Neural progenitor cell (in vitro differentiated cells): ENCODE measurements around the gene AP3B2.

Experiments used
- EZH2 ChIP-seq: fragments of 200-600 bp; sonication (generic); IDR thresholded peaks from 2 replicates; pipeline ENCODE4 v1.6.1; 2017; ENCODE audit warnings: antibody characterized with exemption, mild to moderate bottlenecking, moderate library complexity
- EZH2phosphoT487 ChIP-seq: fragments of 200-600 bp; sonication (generic); IDR thresholded peaks from 2 replicates; pipeline ENCODE4 v1.6.1; 2017; ENCODE audit warnings: antibody characterized with exemption
- TF ChIP-seq, protein P1 (sequence below): fragments of 200-600 bp; sonication (generic); IDR thresholded peaks from 2 replicates; pipeline ENCODE4 v1.5.1; 2017; ENCODE audit warnings: antibody characterized with exemption, mild to moderate bottlenecking

DNA sequence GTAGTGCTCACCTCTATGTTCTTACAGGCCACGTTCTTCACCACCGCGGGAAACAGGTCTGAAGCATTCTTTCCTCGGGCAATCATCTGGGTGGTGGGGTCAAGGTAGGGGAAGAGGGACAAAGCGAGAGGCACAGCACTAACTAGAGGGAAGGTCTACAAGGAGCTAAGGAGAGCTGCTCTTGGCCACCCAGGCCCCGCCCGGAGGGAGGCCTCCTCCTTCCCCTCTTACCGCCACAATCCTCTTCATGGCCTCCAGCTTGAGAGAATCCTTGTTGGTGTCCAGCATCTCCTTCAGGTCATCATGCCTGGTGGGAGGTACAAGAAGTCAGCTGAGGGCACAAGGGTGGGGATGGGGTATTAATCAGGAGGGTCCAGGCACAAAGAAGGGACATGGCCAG, 20.5 kb downstream of the AP3B2 start:
- TF ChIP-seq EZH2phosphoT487 (no peak), EZH2 (no peak)
- TF ChIP-seq, protein P1, sequence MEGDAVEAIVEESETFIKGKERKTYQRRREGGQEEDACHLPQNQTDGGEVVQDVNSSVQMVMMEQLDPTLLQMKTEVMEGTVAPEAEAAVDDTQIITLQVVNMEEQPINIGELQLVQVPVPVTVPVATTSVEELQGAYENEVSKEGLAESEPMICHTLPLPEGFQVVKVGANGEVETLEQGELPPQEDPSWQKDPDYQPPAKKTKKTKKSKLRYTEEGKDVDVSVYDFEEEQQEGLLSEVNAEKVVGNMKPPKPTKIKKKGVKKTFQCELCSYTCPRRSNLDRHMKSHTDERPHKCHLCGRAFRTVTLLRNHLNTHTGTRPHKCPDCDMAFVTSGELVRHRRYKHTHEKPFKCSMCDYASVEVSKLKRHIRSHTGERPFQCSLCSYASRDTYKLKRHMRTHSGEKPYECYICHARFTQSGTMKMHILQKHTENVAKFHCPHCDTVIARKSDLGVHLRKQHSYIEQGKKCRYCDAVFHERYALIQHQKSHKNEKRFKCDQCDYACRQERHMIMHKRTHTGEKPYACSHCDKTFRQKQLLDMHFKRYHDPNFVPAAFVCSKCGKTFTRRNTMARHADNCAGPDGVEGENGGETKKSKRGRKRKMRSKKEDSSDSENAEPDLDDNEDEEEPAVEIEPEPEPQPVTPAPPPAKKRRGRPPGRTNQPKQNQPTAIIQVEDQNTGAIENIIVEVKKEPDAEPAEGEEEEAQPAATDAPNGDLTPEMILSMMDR, result no peak
